HG02852 (cell line): Measurements from ENCODE around the gene LRRC75A.
"Not testable (repeated sequence)": the region's sequence is repeated elsewhere in the genome, so short reads cannot be mapped to it uniquely, and the experiment has no call there.

Experiments used
- ATAC-seq: cut with Tn5 transposase; IDR thresholded peaks from one replicate; pipeline ENCODE4 v1.9.1; 2021; ENCODE audit warnings: mild to moderate bottlenecking, moderate library complexity; ENCODE audit not compliant: unreplicated experiment

The LRRC75A gene

GRCh38 chr17:16491703-16492612 is at the start of gene LRRC75A:
LRRC75A (minus strand) TSS chr17:16492193; CDS start chr17:16491990, 203 bp downstream.
- peak; percentile 73 for ATAC-seq

GRCh38 chr17:16537130-16537458 is 45.1 kb upstream of the LRRC75A start:
- ATAC-seq = no peak

DNA sequence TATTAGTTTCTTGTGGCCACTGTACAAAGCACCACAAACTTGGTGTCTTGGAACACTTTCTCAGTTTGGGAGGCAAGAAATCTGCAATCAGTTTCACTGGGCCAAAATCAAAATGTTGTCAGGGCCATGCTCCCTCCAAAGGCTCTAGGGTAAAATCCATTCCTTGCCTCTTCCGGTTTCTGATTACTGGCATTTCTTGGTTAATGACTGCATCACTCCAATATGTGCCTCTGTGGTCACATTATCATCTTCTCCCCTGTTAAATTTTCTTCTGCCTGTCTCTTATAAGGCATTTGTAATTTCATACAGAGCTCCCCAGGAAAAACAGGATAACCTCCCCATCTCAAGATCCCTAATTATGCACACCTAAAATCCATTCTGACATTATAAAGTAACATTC is 42.2 kb upstream of the LRRC75A start:
- no peak for ATAC-seq

- ATAC-seq = no peak
Observed at GRCh38 chr17:16529906-16530305, 37.9 kb upstream of the LRRC75A start.

- no peak for ATAC-seq
Observed at GRCh38 chr17:16527298-16527697, 35.3 kb upstream of the LRRC75A start.

DNA sequence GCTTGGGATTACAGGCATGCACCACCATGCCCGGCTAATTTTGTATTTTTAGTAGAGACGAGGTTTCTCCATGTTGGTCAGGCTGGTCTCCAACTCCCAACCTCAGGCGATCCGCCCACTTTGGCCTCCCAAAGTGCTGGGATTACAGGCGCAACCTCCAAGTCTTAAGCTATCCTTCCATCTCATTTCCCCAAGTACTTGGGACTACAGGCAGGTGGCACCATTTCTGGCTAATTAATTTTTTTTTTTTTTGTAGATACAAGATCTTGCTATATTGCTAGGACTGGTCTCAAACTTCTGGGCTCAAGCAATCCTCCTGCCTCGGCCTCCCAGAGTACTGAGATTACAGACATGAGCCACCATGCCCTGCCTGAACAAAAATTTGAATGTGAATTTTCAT is 33.6 kb upstream of the LRRC75A start:
- not testable (repeated sequence) for ATAC-seq

GRCh38 chr17:16521070-16521727 is 29.2 kb upstream of the LRRC75A start:
- no peak for ATAC-seq

GRCh38 chr17:16519021-16519420 is 27.0 kb upstream of the LRRC75A start:
- ATAC-seq = no peak

DNA sequence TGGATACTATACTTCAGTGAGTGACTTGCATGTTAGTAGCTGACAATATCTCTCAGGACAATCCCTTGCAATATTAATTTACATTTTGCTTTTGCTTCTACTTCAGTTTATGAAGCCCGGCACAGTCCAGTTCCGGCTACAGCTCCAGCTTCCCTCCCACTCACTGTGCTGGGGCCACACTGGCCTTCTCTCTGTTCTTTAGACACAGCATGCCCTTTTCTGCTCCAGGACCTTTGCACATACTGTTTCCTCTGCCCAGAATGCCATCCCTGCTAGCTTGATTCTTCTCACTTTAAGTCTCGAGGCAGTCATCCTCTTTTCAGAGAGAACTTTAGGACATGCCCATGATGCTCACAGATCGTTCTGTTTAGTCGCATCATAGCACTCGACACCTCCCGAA is 25.5 kb upstream of the LRRC75A start:
- no peak for ATAC-seq

DNA sequence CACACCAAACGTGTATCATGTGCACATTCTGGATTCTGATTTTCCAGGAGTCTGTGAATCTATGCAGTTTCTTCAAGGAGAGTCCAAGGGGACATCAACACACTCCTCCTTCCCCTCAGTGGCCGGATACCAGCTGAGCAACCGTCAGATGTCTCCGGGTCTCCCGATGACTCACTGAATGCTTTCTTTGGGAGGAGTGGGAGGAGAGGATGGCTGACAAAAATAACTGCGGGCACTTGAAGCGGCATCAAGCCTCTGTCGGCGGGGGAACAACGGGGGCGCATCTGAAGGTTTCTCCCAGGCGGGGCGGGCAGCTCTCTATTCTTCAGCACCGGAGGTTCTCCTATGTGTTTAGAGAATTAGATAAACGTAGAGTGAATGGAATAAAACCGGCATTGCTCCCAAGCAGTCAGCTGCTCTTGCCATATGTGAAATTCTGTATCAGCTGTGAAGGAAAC is 24.6 kb upstream of the LRRC75A start:
- ATAC-seq = no peak

- no peak for ATAC-seq
Observed at GRCh38 chr17:16515933-16516332, 23.9 kb upstream of the LRRC75A start.

DNA sequence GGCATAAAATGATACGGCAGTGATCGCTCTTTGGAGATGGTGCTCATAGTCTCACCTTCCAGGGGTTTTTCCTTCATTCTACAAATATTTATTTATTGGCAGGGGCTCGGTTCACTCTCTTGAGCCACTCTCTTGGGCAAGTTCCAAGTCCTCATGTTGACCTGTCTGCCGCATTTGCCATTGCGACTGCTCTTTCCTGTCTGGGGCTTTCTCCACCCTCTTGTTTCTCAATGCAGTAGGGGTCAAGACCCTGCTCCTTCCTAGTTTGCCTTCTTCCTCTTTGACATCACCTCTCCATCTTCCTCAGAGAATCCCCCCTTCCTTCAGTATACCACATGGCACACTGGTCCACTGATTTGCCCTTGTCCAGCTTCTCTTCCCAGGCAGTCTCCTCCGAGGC is 21.9 kb upstream of the LRRC75A start:
- ATAC-seq = no peak

DNA sequence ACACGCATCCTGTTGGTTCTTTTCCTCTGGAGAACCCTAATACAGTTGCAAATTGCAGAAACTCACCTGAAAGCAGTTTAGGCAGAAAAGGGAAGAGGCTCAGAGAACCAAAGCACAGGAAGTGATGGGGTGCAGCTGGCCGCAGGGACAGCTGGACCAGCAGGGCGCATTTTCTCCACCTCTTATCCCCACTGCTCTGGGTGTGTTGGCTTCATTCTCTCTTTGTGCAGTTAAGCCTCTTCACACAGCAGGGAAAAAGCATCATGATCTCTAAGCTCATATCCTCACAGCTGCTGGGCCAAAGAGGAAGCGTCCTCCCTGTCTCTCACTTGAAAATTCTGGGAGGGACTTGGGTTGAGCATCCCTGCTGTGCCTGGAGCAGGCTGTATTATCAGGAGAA is 20.0 kb upstream of the LRRC75A start:
- ATAC-seq = no peak

- ATAC-seq = no peak
Observed at GRCh38 chr17:16511593-16511992, 19.6 kb upstream of the LRRC75A start.

GRCh38 chr17:16507918-16508533 is 16.0 kb upstream of the LRRC75A start:
- no peak for ATAC-seq

- no peak for ATAC-seq
Observed at GRCh38 chr17:16506188-16506587, 14.2 kb upstream of the LRRC75A start.

GRCh38 chr17:16504984-16505383 is 13.0 kb upstream of the LRRC75A start:
- no peak for ATAC-seq

DNA sequence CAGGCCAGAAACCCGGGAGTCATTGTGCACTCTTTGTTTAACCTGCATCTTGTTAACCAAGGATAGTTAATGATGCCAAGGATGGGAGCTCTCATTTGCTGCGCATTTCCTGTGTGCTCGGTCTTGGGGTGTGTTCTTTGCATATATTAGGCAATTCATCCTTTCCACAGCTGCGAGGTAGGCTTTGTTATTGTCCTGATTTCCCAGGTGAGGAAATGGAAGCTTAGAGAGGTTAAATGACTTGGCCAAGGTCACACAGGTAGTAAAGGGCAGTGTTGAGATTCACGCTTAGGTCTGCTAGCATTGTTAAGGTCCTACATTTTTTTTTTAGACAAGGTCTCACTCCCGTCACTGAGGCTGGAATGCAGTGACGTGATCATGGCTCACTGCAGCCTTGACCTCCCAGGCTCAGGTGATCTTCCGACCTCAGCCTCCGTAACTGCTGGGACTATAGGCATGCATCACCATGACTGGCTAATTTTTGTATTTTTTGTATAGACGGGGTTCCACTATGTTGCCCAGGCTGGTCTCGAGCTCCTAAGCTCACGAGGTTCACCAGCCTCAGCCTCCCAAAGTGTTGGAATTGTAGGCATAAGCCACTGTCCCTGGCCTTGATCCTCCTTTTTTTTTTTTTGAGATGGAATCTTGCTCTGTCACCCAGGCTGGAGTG is 5.0 kb upstream of the LRRC75A start:
- no peak for ATAC-seq

GRCh38 chr17:16495980-16496819 is 4.2 kb upstream of the LRRC75A start:
- ATAC-seq = no peak

- no peak for ATAC-seq
Observed at GRCh38 chr17:16495561-16495960, 3.6 kb upstream of the LRRC75A start.
